Measurements from ENCODE around the gene MEIOSIN. TPM values are rescaled to one million over a fixed set of nuclear protein-coding genes. Genes with fewer than 3 reads are reported as not detected.
"Not testable (repeated sequence)": the region's sequence is repeated elsewhere in the genome, so short reads cannot be mapped to it uniquely, and the experiment has no call there.

The MEIOSIN gene
- total and polyA plus RNA-seq, 2 experiments from 2014 or later = not detected

GRCh38 chr19:45746866-45747265, 13.6 kb downstream of the MEIOSIN start:
- Histone ChIP-seq H3K9ac (no peak overlapping the region), H4K20me1 (ENCODE audit: insufficient read depth) (no peaks in the 10 kb centered on the region), H3K4me1 (ENCODE audit: insufficient read depth) (no peaks in the 10 kb centered on the region), H3K9me2 (ENCODE audit: insufficient read depth) (no peaks in the 10 kb centered on the region), H3K27me3 (replicated peaks; ENCODE audit: insufficient read depth) (no peaks in the 10 kb centered on the region), H3K9me3 (ENCODE audit: low read depth) (no peaks in the 10 kb centered on the region), H3K4me3 (no peak overlapping the region), H3K27ac (no peak overlapping the region), H2AFZ (no peak overlapping the region), H3F3A (ENCODE audit: insufficient read depth) (no peaks in the 10 kb centered on the region), H3K36me3 (ENCODE audit: low read depth) (no peaks in the 10 kb centered on the region), H3K4me2 (ENCODE audit: unreplicated experiment) (no peak overlapping the region), H3K79me2 (ENCODE audit: insufficient read depth) (no peaks in the 10 kb centered on the region)
- in situ Hi-C loops (cut with MboI) = no loop called here
- no peak for DNase-seq
- no peak for TF ChIP-seq EZH2 (IDR thresholded peaks at IDR 0.05; ENCODE audit: insufficient read depth, poor library complexity, severe bottlenecking)
- no peak for TF ChIP-seq EZH2phosphoT487 (IDR thresholded peaks at IDR 0.05; ENCODE audit: insufficient read depth, low read depth)
- 63 to 69% methylated on average over 5 of the region's 5 CpGs for WGBS, 2 experiments (ENCODE audit: low coverage in 1 of 2, low lambda C conversion rate in 2 of 2, missing lambda C conversion rate in 2 of 2)

- no peak for DNase-seq
- Histone ChIP-seq H3K4me2 (ENCODE audit: unreplicated experiment) (no peak overlapping the region), H3K27ac (no peak overlapping the region), H3K27me3 (replicated peaks; ENCODE audit: insufficient read depth) (no peaks in the 10 kb centered on the region), H4K20me1 (ENCODE audit: insufficient read depth) (no peaks in the 10 kb centered on the region), H3K79me2 (ENCODE audit: insufficient read depth) (no peaks in the 10 kb centered on the region), H3K9me2 (ENCODE audit: insufficient read depth) (no peaks in the 10 kb centered on the region), H3K4me1 (ENCODE audit: insufficient read depth) (no peaks in the 10 kb centered on the region), H3K36me3 (ENCODE audit: low read depth) (no peaks in the 10 kb centered on the region), H2AFZ (no peak overlapping the region), H3K4me3 (no peak overlapping the region), H3K9me3 (ENCODE audit: low read depth) (no peaks in the 10 kb centered on the region), H3K9ac (no peak overlapping the region), H3F3A (ENCODE audit: insufficient read depth) (no peaks in the 10 kb centered on the region)
- in situ Hi-C loops (cut with MboI) = no loop called here
- WGBS, 2 experiments (ENCODE audit: low coverage in 1 of 2, low lambda C conversion rate in 2 of 2, missing lambda C conversion rate in 2 of 2) = 63 to 66% methylated on average over 5 of the region's 5 CpGs
- TF ChIP-seq EZH2 (IDR thresholded peaks at IDR 0.05; ENCODE audit: insufficient read depth, poor library complexity, severe bottlenecking) (no peak), EZH2phosphoT487 (IDR thresholded peaks at IDR 0.05; ENCODE audit: insufficient read depth, low read depth) (no peak)
Observed at GRCh38 chr19:45747513-45747912, 14.3 kb downstream of the MEIOSIN start.

- H4K20me1 ChIP-seq (ENCODE audit: insufficient read depth); H3K9me2 ChIP-seq (ENCODE audit: insufficient read depth): not testable (repeated sequence)
- WGBS, 2 experiments (ENCODE audit: low coverage in 1 of 2, low lambda C conversion rate in 2 of 2, missing lambda C conversion rate in 2 of 2) = 82% methylated on average over 10 of the region's 10 CpGs
Observed at GRCh38 chr19:45751483-45751882, 18.2 kb downstream of the MEIOSIN start.

GRCh38 chr19:45752639-45753038, 19.4 kb downstream of the MEIOSIN start:
- H3K27ac ChIP-seq = no peak overlapping the region
- H3K27me3 ChIP-seq (replicated peaks; ENCODE audit: insufficient read depth) = no peaks in the 10 kb centered on the region
- H3K4me1 ChIP-seq (ENCODE audit: insufficient read depth) = no peaks in the 10 kb centered on the region
- no peak overlapping the region for H2AFZ ChIP-seq
- H3K79me2 ChIP-seq (ENCODE audit: insufficient read depth) = no peaks in the 10 kb centered on the region
- H3K4me2 ChIP-seq (ENCODE audit: unreplicated experiment) = no peak overlapping the region
- H4K20me1 ChIP-seq (ENCODE audit: insufficient read depth) = no peaks in the 10 kb centered on the region
- H3K9me2 ChIP-seq (ENCODE audit: insufficient read depth) = no peaks in the 10 kb centered on the region
- in situ Hi-C loops (cut with MboI) = no loop called here
- no peaks in the 10 kb centered on the region for H3K9me3 ChIP-seq (ENCODE audit: low read depth)
- peak; percentile 26 for DNase-seq
- H3K4me3 ChIP-seq = no peak overlapping the region
- no peak overlapping the region for H3K9ac ChIP-seq
- H3K36me3 ChIP-seq (ENCODE audit: low read depth) = no peaks in the 10 kb centered on the region
- no peak for TF ChIP-seq EZH2phosphoT487 (IDR thresholded peaks at IDR 0.05; ENCODE audit: insufficient read depth, low read depth)
- TF ChIP-seq EZH2 (IDR thresholded peaks at IDR 0.05; ENCODE audit: insufficient read depth, poor library complexity, severe bottlenecking) = no peak
- no peaks in the 10 kb centered on the region for H3F3A ChIP-seq (ENCODE audit: insufficient read depth)
- WGBS, 2 experiments (ENCODE audit: low coverage in 1 of 2, low lambda C conversion rate in 2 of 2, missing lambda C conversion rate in 2 of 2) = 76 to 85% methylated on average over 9 to 12 of the region's 12 CpGs

More at GRCh38 chr19:45751483-45751882, 18.2 kb downstream of the MEIOSIN start:
- H3F3A ChIP-seq (ENCODE audit: insufficient read depth); in situ Hi-C loops (cut with MboI); H3K9me3 ChIP-seq (ENCODE audit: low read depth); H3K27me3 ChIP-seq (replicated peaks; ENCODE audit: insufficient read depth); H3K9ac ChIP-seq; DNase-seq; H3K79me2 ChIP-seq (ENCODE audit: insufficient read depth); H2AFZ ChIP-seq; H3K27ac ChIP-seq; H3K4me3 ChIP-seq; H3K4me1 ChIP-seq (ENCODE audit: insufficient read depth); H3K4me2 ChIP-seq (ENCODE audit: unreplicated experiment); H3K36me3 ChIP-seq (ENCODE audit: low read depth): not testable (repeated sequence)

- Histone ChIP-seq H3K36me3 (ENCODE audit: low read depth) (no peaks in the 10 kb centered on the region), H3K9me3 (ENCODE audit: low read depth) (no peaks in the 10 kb centered on the region), H3K27me3 (replicated peaks; ENCODE audit: insufficient read depth) (no peaks in the 10 kb centered on the region), H3K79me2 (ENCODE audit: insufficient read depth) (no peaks in the 10 kb centered on the region), H3F3A (ENCODE audit: insufficient read depth) (no peaks in the 10 kb centered on the region), H3K4me3 (no peak overlapping the region), H3K4me1 (ENCODE audit: insufficient read depth) (no peaks in the 10 kb centered on the region), H3K9me2 (ENCODE audit: insufficient read depth) (no peaks in the 10 kb centered on the region), H3K27ac (no peak overlapping the region), H3K9ac (no peak overlapping the region), H4K20me1 (ENCODE audit: insufficient read depth) (no peaks in the 10 kb centered on the region), H3K4me2 (ENCODE audit: unreplicated experiment) (no peak overlapping the region), H2AFZ (no peak overlapping the region)
- DNase-seq = no peak
- in situ Hi-C loops (cut with MboI) = no loop called here
- 68 to 71% methylated on average over 6 of the region's 6 CpGs for WGBS, 2 experiments (ENCODE audit: low coverage in 1 of 2, low lambda C conversion rate in 2 of 2, missing lambda C conversion rate in 2 of 2)
- TF ChIP-seq EZH2 (IDR thresholded peaks at IDR 0.05; ENCODE audit: insufficient read depth, poor library complexity, severe bottlenecking) = no peak
- no peak for TF ChIP-seq EZH2phosphoT487 (IDR thresholded peaks at IDR 0.05; ENCODE audit: insufficient read depth, low read depth)
Observed at GRCh38 chr19:45753548-45753947, 20.3 kb downstream of the MEIOSIN start.
